ENCODE data around the gene MYO9B.

Gene MYO9B

GRCh38 chr19:17041976-17042375, 33.6 kb upstream of the MYO9B start:
- H3K9me3 ChIP-seq (ENCODE audit: control insufficient read depth, insufficient read depth, low read length) = no peaks in the 10 kb centered on the region
- no peaks in the 10 kb centered on the region for H3K27me3 ChIP-seq (ENCODE audit: control insufficient read depth, insufficient read depth, low read length)
- no peaks in the 10 kb centered on the region for H3K4me1 ChIP-seq (ENCODE audit: control insufficient read depth, insufficient read depth, low read length)
- H3K4me3 ChIP-seq (ENCODE audit: low read depth, low read length) = no peak overlapping the region
- H3K9ac ChIP-seq (ENCODE audit: low read depth, low read length) = peak overlapping the region; percentile 24
- H3K36me3 ChIP-seq (ENCODE audit: control insufficient read depth, insufficient read depth, low read length) = no peaks in the 10 kb centered on the region

- Histone ChIP-seq H3K9ac (ENCODE audit: low read depth, low read length) (no peak overlapping the region), H3K27me3 (ENCODE audit: control insufficient read depth, insufficient read depth, low read length) (no peaks in the 10 kb centered on the region), H3K9me3 (ENCODE audit: control insufficient read depth, insufficient read depth, low read length) (no peaks in the 10 kb centered on the region), H3K4me3 (ENCODE audit: low read depth, low read length) (no peak overlapping the region), H3K36me3 (ENCODE audit: control insufficient read depth, insufficient read depth, low read length) (peaks cover 3% of the 10 kb centered on the region), H3K4me1 (ENCODE audit: control insufficient read depth, insufficient read depth, low read length) (no peaks in the 10 kb centered on the region)
Measured at GRCh38 chr19:17043744-17044143, 31.8 kb upstream of the MYO9B start.

DNA sequence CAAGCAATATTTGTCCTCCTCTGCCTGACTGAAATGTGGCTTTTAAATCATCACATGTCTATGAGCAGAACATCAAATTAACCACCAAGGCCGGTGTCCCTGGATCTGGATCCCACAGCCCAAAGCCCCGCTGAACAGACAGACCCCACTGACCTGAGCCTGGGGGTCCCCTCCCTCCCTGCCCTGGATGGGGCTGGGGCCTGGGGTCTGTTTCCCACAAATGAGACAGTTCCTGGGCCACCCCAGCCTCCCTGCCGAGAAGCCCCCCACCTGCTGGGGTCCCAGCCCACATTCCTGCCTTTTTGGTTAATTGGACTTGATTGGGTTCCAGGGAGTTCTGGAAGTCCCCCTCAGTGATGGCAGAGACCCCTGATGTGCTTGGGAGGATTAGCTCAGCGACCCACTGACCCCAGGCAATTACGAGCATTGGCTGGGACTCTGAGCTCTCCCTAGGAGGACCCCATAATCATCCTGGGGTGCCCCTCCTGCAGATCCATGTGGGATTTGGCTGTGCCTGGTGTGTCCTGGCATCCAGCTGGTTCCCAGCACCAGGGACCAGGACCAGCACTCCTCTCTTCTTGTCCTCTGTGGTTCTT, 29.6 kb upstream of the MYO9B start:
- Histone ChIP-seq H3K4me3 (ENCODE audit: low read depth, low read length) (no peak overlapping the region), H3K9me3 (ENCODE audit: control insufficient read depth, insufficient read depth, low read length) (no peaks in the 10 kb centered on the region), H3K4me1 (ENCODE audit: control insufficient read depth, insufficient read depth, low read length) (no peaks in the 10 kb centered on the region), H3K36me3 (ENCODE audit: control insufficient read depth, insufficient read depth, low read length) (peaks cover 7% of the 10 kb centered on the region), H3K27me3 (ENCODE audit: control insufficient read depth, insufficient read depth, low read length) (no peaks in the 10 kb centered on the region), H3K9ac (ENCODE audit: low read depth, low read length) (no peak overlapping the region)

GRCh38 chr19:17048885-17049453, 26.6 kb upstream of the MYO9B start:
- H3K27me3 ChIP-seq (ENCODE audit: control insufficient read depth, insufficient read depth, low read length) = no peaks in the 10 kb centered on the region
- H3K36me3 ChIP-seq (ENCODE audit: control insufficient read depth, insufficient read depth, low read length) = peaks cover 20% of the 10 kb centered on the region

GRCh38 chr19:17049711-17050280, 25.8 kb upstream of the MYO9B start:
- H3K27me3 ChIP-seq (ENCODE audit: control insufficient read depth, insufficient read depth, low read length) = no peaks in the 10 kb centered on the region
- H3K9me3 ChIP-seq (ENCODE audit: control insufficient read depth, insufficient read depth, low read length) = no peaks in the 10 kb centered on the region
- H3K4me3 ChIP-seq (ENCODE audit: low read depth, low read length) = no peak overlapping the region
- no peak overlapping the region for H3K9ac ChIP-seq (ENCODE audit: low read depth, low read length)
- peaks cover 22% of the 10 kb centered on the region for H3K36me3 ChIP-seq (ENCODE audit: control insufficient read depth, insufficient read depth, low read length)
- H3K4me1 ChIP-seq (ENCODE audit: control insufficient read depth, insufficient read depth, low read length) = no peaks in the 10 kb centered on the region

More at GRCh38 chr19:17048885-17049453, 26.6 kb upstream of the MYO9B start:
- Histone ChIP-seq H3K9me3 (ENCODE audit: control insufficient read depth, insufficient read depth, low read length) (no peaks in the 10 kb centered on the region), H3K4me3 (ENCODE audit: low read depth, low read length) (no peak overlapping the region), H3K4me1 (ENCODE audit: control insufficient read depth, insufficient read depth, low read length) (no peaks in the 10 kb centered on the region), H3K9ac (ENCODE audit: low read depth, low read length) (no peak overlapping the region)

GRCh38 chr19:17052439-17052838, 23.1 kb upstream of the MYO9B start:
- H3K4me1 ChIP-seq (ENCODE audit: control insufficient read depth, insufficient read depth, low read length) = no peaks in the 10 kb centered on the region
- H3K9me3 ChIP-seq (ENCODE audit: control insufficient read depth, insufficient read depth, low read length) = no peaks in the 10 kb centered on the region
- no peak overlapping the region for H3K4me3 ChIP-seq (ENCODE audit: low read depth, low read length)
- no peak overlapping the region for H3K9ac ChIP-seq (ENCODE audit: low read depth, low read length)
- H3K36me3 ChIP-seq (ENCODE audit: control insufficient read depth, insufficient read depth, low read length) = peaks cover 27% of the 10 kb centered on the region
- H3K27me3 ChIP-seq (ENCODE audit: control insufficient read depth, insufficient read depth, low read length) = no peaks in the 10 kb centered on the region

DNA sequence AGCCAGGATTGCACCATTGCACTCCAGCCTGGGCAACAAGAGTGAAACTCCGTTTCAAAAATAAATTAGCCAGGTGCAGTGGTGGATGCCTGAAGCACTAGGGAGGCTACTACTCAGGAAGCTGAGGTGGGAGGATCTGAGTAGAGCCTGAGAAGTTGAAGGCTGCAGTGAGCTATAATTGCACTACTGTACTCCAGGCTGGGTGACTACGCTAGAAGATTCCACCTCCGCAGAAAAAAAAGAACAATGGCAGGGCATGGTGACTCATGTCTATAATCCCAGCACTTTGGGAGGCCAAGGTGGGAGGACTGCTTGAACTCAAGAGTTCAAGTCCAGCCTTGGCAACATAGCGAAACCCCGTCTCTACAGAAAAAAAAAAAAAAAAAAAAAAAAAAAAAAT, 20.8 kb upstream of the MYO9B start:
- Histone ChIP-seq H3K9me3 (ENCODE audit: control insufficient read depth, insufficient read depth, low read length) (no peaks in the 10 kb centered on the region), H3K4me3 (ENCODE audit: low read depth, low read length) (no peak overlapping the region)

DNA sequence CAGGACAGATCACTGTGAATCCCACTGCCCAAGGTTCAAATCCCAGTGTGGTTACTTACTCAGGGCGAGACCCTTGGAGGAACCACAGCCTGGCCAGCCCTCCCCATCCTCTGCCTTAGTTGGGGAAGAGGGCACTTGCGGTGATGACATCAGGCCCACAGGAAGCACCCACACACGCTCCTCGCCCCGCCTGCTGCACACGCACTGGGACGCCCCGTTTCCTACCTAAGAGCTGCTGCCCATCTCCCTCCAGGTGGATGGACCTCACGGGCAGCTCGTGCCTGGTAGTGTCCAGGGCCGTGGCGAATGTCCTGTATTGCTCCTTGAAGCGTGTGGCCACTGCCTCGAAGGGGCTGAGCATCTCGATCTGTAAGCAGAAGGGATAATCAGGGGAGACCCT, 19.9 kb upstream of the MYO9B start:
- Histone ChIP-seq H3K9ac (ENCODE audit: low read depth, low read length) (no peak overlapping the region), H3K9me3 (ENCODE audit: control insufficient read depth, insufficient read depth, low read length) (no peaks in the 10 kb centered on the region), H3K4me1 (ENCODE audit: control insufficient read depth, insufficient read depth, low read length) (no peaks in the 10 kb centered on the region), H3K36me3 (ENCODE audit: control insufficient read depth, insufficient read depth, low read length) (peaks cover 32% of the 10 kb centered on the region), H3K4me3 (ENCODE audit: low read depth, low read length) (no peak overlapping the region), H3K27me3 (ENCODE audit: control insufficient read depth, insufficient read depth, low read length) (no peaks in the 10 kb centered on the region)

More for the DNA sequence above, 20.8 kb upstream of the MYO9B start:
- Histone ChIP-seq H3K4me1 (ENCODE audit: control insufficient read depth, insufficient read depth, low read length) (no peaks in the 10 kb centered on the region), H3K9ac (ENCODE audit: low read depth, low read length) (no peak overlapping the region), H3K27me3 (ENCODE audit: control insufficient read depth, insufficient read depth, low read length) (no peaks in the 10 kb centered on the region), H3K36me3 (ENCODE audit: control insufficient read depth, insufficient read depth, low read length) (peaks cover 34% of the 10 kb centered on the region)

DNA sequence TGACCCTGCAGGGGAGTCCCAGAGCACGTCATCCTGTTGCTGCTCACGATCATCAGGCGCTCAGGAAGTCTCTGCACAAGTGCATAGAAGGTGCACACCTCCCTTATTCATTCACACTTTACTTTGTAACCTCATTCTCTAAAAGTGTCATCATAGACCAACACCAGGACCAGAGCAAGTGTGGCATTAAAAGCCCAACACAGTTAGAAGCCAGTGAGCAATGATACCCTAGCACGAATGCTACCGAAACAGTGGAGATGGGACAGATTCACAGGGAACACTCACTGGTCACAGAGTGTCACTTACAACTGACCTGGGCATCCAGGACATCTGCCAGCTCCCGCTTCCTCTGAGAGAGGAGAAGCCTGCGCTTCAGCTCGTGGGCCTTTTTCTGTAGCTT, 17.3 kb upstream of the MYO9B start:
- Histone ChIP-seq H3K4me3 (ENCODE audit: low read depth, low read length) (no peak overlapping the region), H3K9me3 (ENCODE audit: control insufficient read depth, insufficient read depth, low read length) (no peaks in the 10 kb centered on the region), H3K27me3 (ENCODE audit: control insufficient read depth, insufficient read depth, low read length) (no peaks in the 10 kb centered on the region), H3K36me3 (ENCODE audit: control insufficient read depth, insufficient read depth, low read length) (peaks cover 24% of the 10 kb centered on the region), H3K9ac (ENCODE audit: low read depth, low read length) (no peak overlapping the region), H3K4me1 (ENCODE audit: control insufficient read depth, insufficient read depth, low read length) (no peaks in the 10 kb centered on the region)

- Histone ChIP-seq H3K9me3 (ENCODE audit: control insufficient read depth, insufficient read depth, low read length) (no peaks in the 10 kb centered on the region), H3K27me3 (ENCODE audit: control insufficient read depth, insufficient read depth, low read length) (no peaks in the 10 kb centered on the region), H3K4me3 (ENCODE audit: low read depth, low read length) (no peak overlapping the region), H3K36me3 (ENCODE audit: control insufficient read depth, insufficient read depth, low read length) (peaks cover 16% of the 10 kb centered on the region), H3K4me1 (ENCODE audit: control insufficient read depth, insufficient read depth, low read length) (no peaks in the 10 kb centered on the region), H3K9ac (ENCODE audit: low read depth, low read length) (no peak overlapping the region)
Measured at GRCh38 chr19:17060802-17061201, 14.8 kb upstream of the MYO9B start.

GRCh38 chr19:17061205-17061604, 14.4 kb upstream of the MYO9B start:
- Histone ChIP-seq H3K9me3 (ENCODE audit: control insufficient read depth, insufficient read depth, low read length) (no peaks in the 10 kb centered on the region), H3K27me3 (ENCODE audit: control insufficient read depth, insufficient read depth, low read length) (no peaks in the 10 kb centered on the region), H3K9ac (ENCODE audit: low read depth, low read length) (no peak overlapping the region), H3K4me3 (ENCODE audit: low read depth, low read length) (no peak overlapping the region), H3K36me3 (ENCODE audit: control insufficient read depth, insufficient read depth, low read length) (peaks cover 15% of the 10 kb centered on the region), H3K4me1 (ENCODE audit: control insufficient read depth, insufficient read depth, low read length) (no peaks in the 10 kb centered on the region)

DNA sequence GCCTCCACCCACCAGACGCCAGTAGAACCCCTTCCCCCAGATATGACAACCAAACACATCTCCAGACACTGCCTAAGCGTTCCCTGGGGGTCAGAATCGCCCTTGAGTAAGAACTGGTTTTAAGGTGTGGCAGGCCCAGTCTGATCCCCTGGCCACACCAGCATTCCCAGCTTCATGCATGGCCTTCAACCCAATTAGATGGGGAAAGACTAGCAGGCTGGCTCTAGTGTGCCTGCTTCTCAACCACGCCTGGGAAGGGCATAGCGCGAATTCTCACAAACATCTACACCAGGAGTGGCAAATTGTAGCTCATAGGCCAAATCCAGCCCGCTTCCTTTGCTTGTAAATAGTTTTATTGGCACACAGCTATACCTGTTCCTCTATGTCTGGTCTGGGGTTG, 13.9 kb upstream of the MYO9B start:
- H3K9me3 ChIP-seq (ENCODE audit: control insufficient read depth, insufficient read depth, low read length) = no peaks in the 10 kb centered on the region
- no peaks in the 10 kb centered on the region for H3K27me3 ChIP-seq (ENCODE audit: control insufficient read depth, insufficient read depth, low read length)
- H3K9ac ChIP-seq (ENCODE audit: low read depth, low read length) = no peak overlapping the region
- H3K4me3 ChIP-seq (ENCODE audit: low read depth, low read length) = no peak overlapping the region
- no peaks in the 10 kb centered on the region for H3K4me1 ChIP-seq (ENCODE audit: control insufficient read depth, insufficient read depth, low read length)
- peaks cover 15% of the 10 kb centered on the region for H3K36me3 ChIP-seq (ENCODE audit: control insufficient read depth, insufficient read depth, low read length)
